Spleen (tissue), 11 donors: Measurements from ENCODE around the gene WDFY4. TPM values are rescaled to one million over a fixed set of nuclear protein-coding genes. Genes with fewer than 3 reads are reported as not detected.

ENCODE experiments used
- DNase-seq: peaks from one replicate; pipeline ENCODE4 v3.0.0-alpha.2; 2020
- H3K27ac ChIP-seq, 8 donors: fragments of 200-600 bp; sonication (generic) in 7 of 8; 1 replicate in 4 of 8; 2 replicates in 4 of 8; pipeline versions ENCODE4 v1.5.0 to v1.8.0; 2016 to 2021; ENCODE audit warnings: inconsistent platforms in 4 of 8, mild to moderate bottlenecking in 4 of 8, moderate library complexity in 1 of 8
- H3K27me3 ChIP-seq, 7 donors: fragments of 200-600 bp; sonication (generic) in 6 of 7; replicated peaks in 1 of 7; 1 replicate in 4 of 7; 2 replicates in 3 of 7; pipeline versions ENCODE4 v1.5.0 to v1.8.0; 2016 to 2021; ENCODE audit warnings: inconsistent platforms in 3 of 7, mild to moderate bottlenecking in 1 of 7
- H3K36me3 ChIP-seq, 6 donors: fragments of 200-600 bp; sonication (generic) in 5 of 6; 1 replicate in 4 of 6; 2 replicates in 2 of 6; pipeline versions ENCODE4 v1.5.0 to v1.8.0; 2016 to 2021; ENCODE audit warnings: inconsistent platforms in 2 of 6
- H3K4me1 ChIP-seq, 6 donors: fragments of 200-600 bp; sonication (generic) in 5 of 6; 1 replicate in 3 of 6; 2 replicates in 3 of 6; pipeline versions ENCODE4 v1.5.0 to v1.8.0; 2016 to 2021; ENCODE audit warnings: inconsistent platforms in 3 of 6
- H3K4me3 ChIP-seq, 8 donors: fragments of 200-600 bp; sonication (generic) in 7 of 8; 1 replicate in 4 of 8; 2 replicates in 4 of 8; pipeline versions ENCODE4 v1.5.0 to v1.8.0; 2016 to 2021; ENCODE audit warnings: inconsistent platforms in 4 of 8, mild to moderate bottlenecking in 4 of 8, moderate library complexity in 2 of 8
- H3K9me3 ChIP-seq, 8 donors: fragments of 200-600 bp; sonication (generic) in 7 of 8; 1 replicate in 4 of 8; 2 replicates in 4 of 8; pipeline versions ENCODE4 v1.5.0 to v1.8.0; 2016 to 2021; ENCODE audit warnings: inconsistent platforms in 4 of 8
- POLR2A ChIP-seq, 3 donors: fragments of 450-650 bp; IDR thresholded peaks; one replicate each; pipeline ENCODE4 v1.5.1; 2017; ENCODE audit warnings: antibody characterized with exemption in 3 of 3, mild to moderate bottlenecking in 1 of 3
- POLR2AphosphoS5 ChIP-seq, 3 donors: sonication (generic); formaldehyde crosslinking; IDR thresholded peaks; one replicate each; pipeline ENCODE4 v1.5.1; 2017; ENCODE audit warnings: antibody characterized with exemption in 3 of 3
- WGBS, 5 donors: extraction: QIAGEN DNeasy Blood & Tissue Kit in 3 of 5; methylation state at CpG; one replicate each; pipeline versions ENCODE4 v1.1.5 to v1.1.7; 2013 to 2018; 5-methylcytosine and 5-hydroxymethylcytosine counted together
- intact Hi-C: fragments of 100-400 bp; cut with DNase I; formaldehyde crosslinking; loops from one replicate; pipeline ENCODE4 v1.15.0; 2023; ENCODE audit warnings: low total_unique reads
- polyA plus RNA-seq, 3 donors: library from polyadenylated mRNA; stranded (reverse); fragments of 200-250 nt; gene quantifications; one replicate each; pipeline ENCODE4 v1.2.1, GENCODE V29; 2013
- total RNA-seq, 7 donors: library from RNA; depleted of rRNA in 3 of 7; stranded (reverse); fragments of >200 nt in 3 of 7; fragmentation: NEBNext Ultra II Directional in 4 of 7; extraction: Animal tissue kit (Norgen Biotek cat#: 25700) in 4 of 7; gene quantifications; one replicate each; pipeline versions ENCODE4 v1.1.0 to v1.2.1, GENCODE V29; 2016 to 2021
- TF ChIP-seq, protein P1 (sequence below), 11 experiments: fragments of 200-600 bp in 7 of 11; fragments of 450-650 bp in 4 of 11; sonication (generic) in 4 of 11; IDR thresholded peaks in 8 of 11; conservative IDR thresholded peaks in 3 of 11; 1 replicate in 7 of 11; 2 replicates in 4 of 11; pipeline versions ENCODE4 v1.4.0 to v1.8.0; 2016 to 2021; ENCODE audit warnings: antibody characterized with exemption in 11 of 11, inconsistent platforms in 4 of 11, mild to moderate bottlenecking in 1 of 11
- donor health status: healthy with polysubstance abuse.
- donor health status: DM: no; HTN: no; CAD: no; lungs with moderate emphysema.
- donor health status: DM: no; HTN: no; CAD: no.
- donor health status: Bipolar disorder and iron deficiency.
- donor health status: healthy.
- donor health status: DM: no; HTN: no; CAD: no.
- donor health status: DM: yes; HTN: yes; CAD: no.

Gene WDFY4
- total and polyA plus RNA-seq, 10 donors: 31.7 to 120 (median 88.9) TPM

DNA sequence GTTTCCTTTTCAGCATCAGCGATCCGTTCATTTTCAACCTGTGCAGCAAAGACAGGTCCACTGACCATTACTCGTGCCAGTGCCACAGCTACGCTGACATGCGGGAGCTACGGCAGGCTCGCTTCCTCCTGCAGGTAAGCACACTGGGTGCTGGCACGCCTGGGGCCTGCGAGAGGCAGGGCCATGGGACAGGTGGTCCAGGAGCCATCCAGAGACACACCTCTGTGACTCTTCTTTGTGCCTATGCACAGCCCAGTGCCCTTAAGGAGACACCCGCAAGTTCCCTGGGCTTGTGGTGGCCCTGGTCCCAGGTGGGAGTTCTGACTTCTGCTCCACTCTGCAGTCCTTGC is 212.7 kb downstream of the WDFY4 start:
- Histone ChIP-seq H3K9me3 (no peaks in the 10 kb centered on the region), H3K4me1 (no peaks in the 10 kb centered on the region), H3K36me3 (peaks cover 0 to 100% (median 35%) of the 10 kb centered on the region in 6 donors), H3K4me3 (no peak overlapping the region), H3K27me3 (no peaks in the 10 kb centered on the region), H3K27ac (no peak overlapping the region)
- DNase-seq: no peak
- intact Hi-C loops: no loop called here
- TF ChIP-seq POLR2A (IDR thresholded peaks at IDR 0.05) (no peak), POLR2AphosphoS5 (IDR thresholded peaks at IDR 0.05) (no peak)
- TF ChIP-seq, protein P1, sequence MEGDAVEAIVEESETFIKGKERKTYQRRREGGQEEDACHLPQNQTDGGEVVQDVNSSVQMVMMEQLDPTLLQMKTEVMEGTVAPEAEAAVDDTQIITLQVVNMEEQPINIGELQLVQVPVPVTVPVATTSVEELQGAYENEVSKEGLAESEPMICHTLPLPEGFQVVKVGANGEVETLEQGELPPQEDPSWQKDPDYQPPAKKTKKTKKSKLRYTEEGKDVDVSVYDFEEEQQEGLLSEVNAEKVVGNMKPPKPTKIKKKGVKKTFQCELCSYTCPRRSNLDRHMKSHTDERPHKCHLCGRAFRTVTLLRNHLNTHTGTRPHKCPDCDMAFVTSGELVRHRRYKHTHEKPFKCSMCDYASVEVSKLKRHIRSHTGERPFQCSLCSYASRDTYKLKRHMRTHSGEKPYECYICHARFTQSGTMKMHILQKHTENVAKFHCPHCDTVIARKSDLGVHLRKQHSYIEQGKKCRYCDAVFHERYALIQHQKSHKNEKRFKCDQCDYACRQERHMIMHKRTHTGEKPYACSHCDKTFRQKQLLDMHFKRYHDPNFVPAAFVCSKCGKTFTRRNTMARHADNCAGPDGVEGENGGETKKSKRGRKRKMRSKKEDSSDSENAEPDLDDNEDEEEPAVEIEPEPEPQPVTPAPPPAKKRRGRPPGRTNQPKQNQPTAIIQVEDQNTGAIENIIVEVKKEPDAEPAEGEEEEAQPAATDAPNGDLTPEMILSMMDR (IDR thresholded peaks at IDR 0.05 in 8 of 11, conservative IDR thresholded peaks at IDR 0.05 in 3 of 11): no peak
- 97 to 99% (median 98%) methylated on average over 9 to 10 of the region's 10 CpGs for WGBS, 5 donors

DNA sequence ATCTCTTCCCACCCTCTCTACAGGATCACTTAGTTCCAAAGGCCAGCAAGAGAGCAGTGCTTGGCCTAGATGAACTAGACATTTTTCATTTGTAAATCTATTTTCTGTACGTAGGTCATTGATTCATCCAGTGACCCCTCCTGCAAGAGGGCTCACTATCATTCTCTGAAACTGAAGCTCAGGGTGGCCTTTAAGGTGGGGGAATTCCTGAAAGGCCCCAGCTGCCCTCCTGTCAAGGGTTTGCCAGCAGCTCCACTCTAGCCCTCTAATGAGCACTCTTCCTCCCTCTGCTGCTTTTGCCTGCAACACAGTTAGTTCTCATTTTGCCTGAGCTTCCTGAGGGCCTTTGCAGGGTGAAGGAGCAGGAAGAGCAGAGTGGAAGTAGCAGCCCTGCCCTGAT is 213.8 kb downstream of the WDFY4 start:
- H3K36me3 ChIP-seq: peaks cover 0 to 100% (median 36%) of the 10 kb centered on the region in 6 donors
- no peaks in the 10 kb centered on the region for H3K9me3 ChIP-seq
- TF ChIP-seq POLR2A (IDR thresholded peaks at IDR 0.05) (no peak), POLR2AphosphoS5 (IDR thresholded peaks at IDR 0.05) (no peak)
- TF ChIP-seq, protein P1 (IDR thresholded peaks at IDR 0.05 in 8 of 11, conservative IDR thresholded peaks at IDR 0.05 in 3 of 11): no peak
- no peak overlapping the region for H3K27ac ChIP-seq
- DNase-seq: no peak
- no peaks in the 10 kb centered on the region for H3K4me1 ChIP-seq
- WGBS, 5 donors: 85 to 100% (median 96%) methylated on average over 1 of the region's 1 CpG
- no peak overlapping the region for H3K4me3 ChIP-seq
- no peaks in the 10 kb centered on the region for H3K27me3 ChIP-seq
- intact Hi-C loops: no loop called here

DNA sequence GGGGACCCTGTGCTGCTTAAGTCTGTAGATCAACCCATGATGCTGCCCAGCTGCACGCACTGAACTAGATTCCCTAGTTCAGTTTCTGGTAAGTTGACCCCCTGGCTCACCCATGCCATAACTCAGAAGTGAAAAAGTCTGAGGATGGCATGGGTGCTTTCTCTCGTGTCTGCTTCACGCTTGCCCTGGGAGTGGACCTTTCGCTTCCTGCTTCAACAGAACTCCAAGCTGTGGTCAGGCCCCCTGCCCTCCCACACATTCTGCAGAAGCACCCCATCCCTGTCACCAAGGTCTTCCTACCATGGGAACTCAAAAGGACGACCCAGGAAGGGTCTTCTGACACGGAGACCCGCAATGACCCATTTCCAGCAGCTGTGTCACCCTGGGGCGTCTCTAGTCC is 215.1 kb downstream of the WDFY4 start:
- 80 to 93% (median 81%) methylated on average over 7 to 8 of the region's 8 CpGs for WGBS, 5 donors
- intact Hi-C loops: no loop called here
- H3K9me3 ChIP-seq: no peaks in the 10 kb centered on the region
- DNase-seq: no peak
- H3K27ac ChIP-seq: no peak overlapping the region
- TF ChIP-seq POLR2A (IDR thresholded peaks at IDR 0.05) (no peak), POLR2AphosphoS5 (IDR thresholded peaks at IDR 0.05) (no peak)
- TF ChIP-seq, protein P1 (IDR thresholded peaks at IDR 0.05 in 8 of 11, conservative IDR thresholded peaks at IDR 0.05 in 3 of 11): no peak
- H3K4me3 ChIP-seq: no peak overlapping the region
- H3K4me1 ChIP-seq: no peaks in the 10 kb centered on the region
- peaks cover 0 to 100% (median 37%) of the 10 kb centered on the region in 6 donors for H3K36me3 ChIP-seq
- H3K27me3 ChIP-seq: no peaks in the 10 kb centered on the region

DNA sequence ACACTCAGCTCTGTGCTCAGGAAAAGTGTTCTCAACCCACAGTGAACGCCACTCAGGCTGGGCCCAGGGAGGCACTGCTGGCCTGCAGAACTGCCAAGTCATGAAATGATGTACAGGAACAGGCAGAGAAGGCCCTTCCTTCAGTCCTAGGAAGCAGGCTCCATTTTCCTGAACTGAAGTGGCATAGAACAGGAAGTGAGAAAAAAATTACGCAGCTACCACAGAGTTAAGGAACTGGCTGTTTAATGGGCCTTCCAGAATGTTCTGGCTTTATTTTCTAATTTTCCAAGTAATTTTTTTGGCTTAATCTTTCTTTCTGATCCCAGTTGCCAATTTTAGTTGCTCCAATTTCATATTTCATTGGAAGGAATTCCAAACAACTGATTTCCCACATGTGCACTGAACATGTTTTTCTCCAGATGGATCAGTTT is 215.7 kb downstream of the WDFY4 start:
- Histone ChIP-seq H3K4me1 (no peaks in the 10 kb centered on the region), H3K4me3 (no peak overlapping the region), H3K36me3 (peaks cover 0 to 100% (median 35%) of the 10 kb centered on the region in 6 donors), H3K27ac (no peak overlapping the region), H3K27me3 (no peaks in the 10 kb centered on the region), H3K9me3 (no peaks in the 10 kb centered on the region)
- intact Hi-C loops: no loop called here
- WGBS, 5 donors: 48 to 64% (median 60%) methylated on average over 2 of the region's 2 CpGs
- DNase-seq: no peak
- TF ChIP-seq POLR2AphosphoS5 (IDR thresholded peaks at IDR 0.05) (no peak), POLR2A (IDR thresholded peaks at IDR 0.05) (no peak)
- TF ChIP-seq, protein P1 (IDR thresholded peaks at IDR 0.05 in 8 of 11, conservative IDR thresholded peaks at IDR 0.05 in 3 of 11): no peak
